ENCODE measurements around the gene CD226.

Gene CD226

DNA sequence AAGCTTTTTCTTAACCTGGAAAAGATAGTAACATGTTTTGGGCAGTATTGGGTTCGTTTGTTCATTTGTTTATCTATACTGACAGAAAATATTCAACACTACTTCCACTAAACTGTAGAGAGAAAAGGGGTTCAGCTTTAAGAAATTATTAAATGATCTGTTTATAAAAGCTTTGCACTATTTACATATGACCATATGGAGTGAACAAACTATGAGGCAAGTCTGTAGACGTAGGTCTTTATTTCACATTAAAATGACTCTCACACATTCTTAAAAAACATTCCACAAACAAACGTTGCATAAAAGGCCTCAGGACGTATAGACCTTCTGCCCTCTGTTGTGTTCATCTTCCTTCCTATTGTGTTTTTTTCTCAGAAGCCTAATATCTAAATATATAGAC lies 94.6 kb downstream of the CD226 start:
- ATAC-seq (ENCODE audit: low read depth) (no peak), DNase-seq (ENCODE audit: low spot score) (no peak)
- H3K36me3 ChIP-seq (ENCODE audit: low read depth): no peaks in the 10 kb centered on the region
- H3K4me3 ChIP-seq (ENCODE audit: severe bottlenecking): no peak overlapping the region
- H3K27ac ChIP-seq (ENCODE audit: poor library complexity, severe bottlenecking): no peak overlapping the region
- TF ChIP-seq CTCF (IDR thresholded peaks at IDR 0.05; ENCODE audit: poor library complexity, severe bottlenecking): no peak
- no peaks in the 10 kb centered on the region for H3K27me3 ChIP-seq (ENCODE audit: insufficient read depth, poor library complexity, severe bottlenecking)
- H3K9me3 ChIP-seq (ENCODE audit: severe bottlenecking): no peaks in the 10 kb centered on the region
- H3K4me1 ChIP-seq (ENCODE audit: insufficient read depth, poor library complexity, severe bottlenecking): no peaks in the 10 kb centered on the region

GRCh38 chr18:69845593-69846506 lies 101.8 kb downstream of the CD226 start:
- no peak for ATAC-seq (ENCODE audit: low read depth)

GRCh38 chr18:69844656-69845055 lies 103.0 kb downstream of the CD226 start:
- Histone ChIP-seq H3K36me3 (ENCODE audit: low read depth) (no peaks in the 10 kb centered on the region), H3K4me3 (ENCODE audit: severe bottlenecking) (no peak overlapping the region), H3K4me1 (ENCODE audit: insufficient read depth, poor library complexity, severe bottlenecking) (no peaks in the 10 kb centered on the region), H3K27ac (ENCODE audit: poor library complexity, severe bottlenecking) (no peak overlapping the region), H3K9me3 (ENCODE audit: severe bottlenecking) (no peaks in the 10 kb centered on the region), H3K27me3 (ENCODE audit: insufficient read depth, poor library complexity, severe bottlenecking) (peaks cover 4% of the 10 kb centered on the region)
- no peak for ATAC-seq (ENCODE audit: low read depth)
- no peak for TF ChIP-seq CTCF (IDR thresholded peaks at IDR 0.05; ENCODE audit: poor library complexity, severe bottlenecking)
- no peak for DNase-seq (ENCODE audit: low spot score)

More at GRCh38 chr18:69845593-69846506, 101.8 kb downstream of the CD226 start:
- H3K36me3 ChIP-seq (ENCODE audit: low read depth): no peaks in the 10 kb centered on the region
- no peak overlapping the region for H3K27ac ChIP-seq (ENCODE audit: poor library complexity, severe bottlenecking)
- no peaks in the 10 kb centered on the region for H3K9me3 ChIP-seq (ENCODE audit: severe bottlenecking)
- TF ChIP-seq CTCF (IDR thresholded peaks at IDR 0.05; ENCODE audit: poor library complexity, severe bottlenecking): no peak
- no peaks in the 10 kb centered on the region for H3K4me1 ChIP-seq (ENCODE audit: insufficient read depth, poor library complexity, severe bottlenecking)
- peaks cover 4% of the 10 kb centered on the region for H3K27me3 ChIP-seq (ENCODE audit: insufficient read depth, poor library complexity, severe bottlenecking)
- DNase-seq (ENCODE audit: low spot score): no peak
- H3K4me3 ChIP-seq (ENCODE audit: severe bottlenecking): no peak overlapping the region

- H3K27me3 ChIP-seq (ENCODE audit: insufficient read depth, poor library complexity, severe bottlenecking): peaks cover 4% of the 10 kb centered on the region
- H3K4me1 ChIP-seq (ENCODE audit: insufficient read depth, poor library complexity, severe bottlenecking): no peaks in the 10 kb centered on the region
- DNase-seq (ENCODE audit: low spot score): no peak
- H3K36me3 ChIP-seq (ENCODE audit: low read depth): no peaks in the 10 kb centered on the region
- no peak for ATAC-seq (ENCODE audit: low read depth)
- no peak for TF ChIP-seq CTCF (IDR thresholded peaks at IDR 0.05; ENCODE audit: poor library complexity, severe bottlenecking)
- H3K27ac ChIP-seq (ENCODE audit: poor library complexity, severe bottlenecking): no peak overlapping the region
- no peak overlapping the region for H3K4me3 ChIP-seq (ENCODE audit: severe bottlenecking)
- H3K9me3 ChIP-seq (ENCODE audit: severe bottlenecking): no peaks in the 10 kb centered on the region
Observed at GRCh38 chr18:69843015-69843414, 104.7 kb downstream of the CD226 start.

DNA sequence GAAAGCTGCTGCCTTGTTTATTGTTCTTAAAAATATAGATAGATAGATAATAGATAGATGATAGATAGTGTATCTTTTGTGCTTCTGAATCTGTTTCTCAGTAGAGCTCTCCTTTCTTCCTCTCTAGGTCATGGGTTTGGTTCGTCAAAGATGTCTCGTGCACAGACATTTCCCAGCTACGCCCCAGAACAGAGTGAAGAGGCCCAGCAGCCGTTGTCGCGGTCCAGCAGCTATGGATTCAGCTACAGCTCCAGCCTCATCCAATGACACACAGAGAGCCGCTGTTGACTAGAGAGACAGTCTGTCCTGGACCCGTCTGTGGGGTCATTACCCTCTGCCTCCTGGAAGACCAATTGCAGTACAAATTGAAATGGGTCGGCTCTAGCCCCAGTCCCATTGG lies 106.6 kb downstream of the CD226 start:
- ATAC-seq (ENCODE audit: low read depth): no peak
- Histone ChIP-seq H3K4me1 (ENCODE audit: insufficient read depth, poor library complexity, severe bottlenecking) (no peaks in the 10 kb centered on the region), H3K36me3 (ENCODE audit: low read depth) (no peaks in the 10 kb centered on the region), H3K27ac (ENCODE audit: poor library complexity, severe bottlenecking) (no peak overlapping the region), H3K9me3 (ENCODE audit: severe bottlenecking) (no peaks in the 10 kb centered on the region), H3K4me3 (ENCODE audit: severe bottlenecking) (no peak overlapping the region), H3K27me3 (ENCODE audit: insufficient read depth, poor library complexity, severe bottlenecking) (no peaks in the 10 kb centered on the region)
- TF ChIP-seq CTCF (IDR thresholded peaks at IDR 0.05; ENCODE audit: poor library complexity, severe bottlenecking): no peak
- no peak for DNase-seq (ENCODE audit: low spot score)

Data from RWPE2 (cell line).